Mesothelial cell of epicardium (in vitro differentiated cells): ENCODE data around the gene SNX33. TPM values are rescaled to one million over a fixed set of nuclear protein-coding genes. Genes with fewer than 3 reads are reported as not detected.
A peak's percentile ranks its signal among the peaks of the same experiment; 100 is the strongest.
"Not testable (repeated sequence)": the region's sequence is repeated elsewhere in the genome, so short reads cannot be mapped to it uniquely, and the experiment has no call there.

Source experiments
- DNase-seq, 2 experiments: peaks; one replicate each; pipeline ENCODE4 v3.0.0; 2021; ENCODE audit warnings: low spot score in 2 of 2; ENCODE audit not compliant: unreplicated experiment in 2 of 2
- H3K27ac Mint-ChIP-seq: 2 replicates; pipeline ENCODE4 v1.8.0; 2021; ENCODE audit warnings: mixed read lengths
- H3K27me3 Mint-ChIP-seq: 2 replicates; pipeline ENCODE4 v1.8.0; 2021; ENCODE audit warnings: low read depth, mixed read lengths
- H3K36me3 Mint-ChIP-seq: 2 replicates; pipeline ENCODE4 v1.8.0; 2021; ENCODE audit warnings: mixed read lengths
- H3K4me1 Mint-ChIP-seq: 2 replicates; pipeline ENCODE4 v1.8.0; 2021; ENCODE audit warnings: mixed read lengths
- H3K4me3 Mint-ChIP-seq: 2 replicates; pipeline ENCODE4 v1.8.0; 2021; ENCODE audit warnings: mild to moderate bottlenecking, moderate library complexity, mixed read lengths
- H3K9me3 Mint-ChIP-seq: 2 replicates; pipeline ENCODE4 v1.8.0; 2021; ENCODE audit warnings: mixed read lengths
- total RNA-seq: library from RNA; stranded (reverse); gene quantifications from 3 replicates; pipeline ENCODE4 v1.2.1, GENCODE V29; 2021
- TF ChIP-seq, protein P1 (sequence below): fragments of 200-600 bp; sonication (generic); IDR thresholded peaks from one replicate; pipeline ENCODE4 v1.5.0; 2021; ENCODE audit warnings: antibody characterized with exemption; ENCODE audit not compliant: unreplicated experiment

SNX33 gene
- total RNA-seq, 1 donor from 2014 or later, result 22.8 TPM

DNA sequence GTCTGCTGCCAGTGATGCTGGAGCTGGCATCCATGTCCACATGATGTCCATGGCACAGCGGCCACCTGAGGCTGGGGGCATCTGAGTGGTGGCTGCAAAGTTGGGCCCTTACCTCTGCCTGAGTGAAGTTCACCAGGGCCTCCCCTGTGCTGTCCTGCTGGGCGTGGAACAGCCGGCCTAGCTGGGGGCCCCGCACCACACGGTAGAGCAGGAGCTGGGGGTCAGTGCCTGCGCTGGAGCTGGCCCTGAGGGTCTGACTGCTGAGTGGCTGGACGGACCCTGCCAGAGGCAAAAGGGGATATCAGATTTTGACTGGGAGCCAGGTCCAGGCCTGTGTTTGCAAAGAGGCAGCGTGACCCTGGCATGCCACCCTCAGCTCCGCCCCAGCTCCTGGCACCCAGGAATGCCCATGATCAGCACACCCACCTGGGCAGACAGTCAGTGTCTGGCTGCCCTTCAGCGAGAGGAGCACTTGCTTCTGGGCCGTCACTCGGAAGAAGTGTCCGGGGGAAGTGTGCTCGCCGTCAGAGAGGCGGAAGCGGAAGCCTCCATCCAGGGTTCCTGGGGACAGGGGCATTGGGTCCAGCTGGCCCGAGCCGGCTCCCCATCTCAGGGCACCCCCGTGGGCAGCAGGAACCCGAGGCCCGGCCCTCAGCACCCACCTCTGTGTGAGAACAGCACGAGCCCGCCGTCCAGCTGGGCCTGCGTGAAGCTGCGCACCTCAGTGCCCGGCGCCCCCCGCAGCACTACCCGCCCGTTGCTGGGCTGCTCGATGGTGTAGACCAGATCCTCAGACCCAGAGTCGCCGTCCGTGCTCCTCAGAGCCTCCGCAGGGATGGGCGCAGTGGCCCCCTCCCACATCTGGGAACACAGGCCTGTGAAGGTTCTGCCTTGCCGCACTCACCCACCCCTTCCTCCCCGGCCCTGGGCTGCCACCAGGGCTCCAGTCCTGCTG lies 34.7 kb downstream of the SNX33 start:
- TF ChIP-seq, protein P1, sequence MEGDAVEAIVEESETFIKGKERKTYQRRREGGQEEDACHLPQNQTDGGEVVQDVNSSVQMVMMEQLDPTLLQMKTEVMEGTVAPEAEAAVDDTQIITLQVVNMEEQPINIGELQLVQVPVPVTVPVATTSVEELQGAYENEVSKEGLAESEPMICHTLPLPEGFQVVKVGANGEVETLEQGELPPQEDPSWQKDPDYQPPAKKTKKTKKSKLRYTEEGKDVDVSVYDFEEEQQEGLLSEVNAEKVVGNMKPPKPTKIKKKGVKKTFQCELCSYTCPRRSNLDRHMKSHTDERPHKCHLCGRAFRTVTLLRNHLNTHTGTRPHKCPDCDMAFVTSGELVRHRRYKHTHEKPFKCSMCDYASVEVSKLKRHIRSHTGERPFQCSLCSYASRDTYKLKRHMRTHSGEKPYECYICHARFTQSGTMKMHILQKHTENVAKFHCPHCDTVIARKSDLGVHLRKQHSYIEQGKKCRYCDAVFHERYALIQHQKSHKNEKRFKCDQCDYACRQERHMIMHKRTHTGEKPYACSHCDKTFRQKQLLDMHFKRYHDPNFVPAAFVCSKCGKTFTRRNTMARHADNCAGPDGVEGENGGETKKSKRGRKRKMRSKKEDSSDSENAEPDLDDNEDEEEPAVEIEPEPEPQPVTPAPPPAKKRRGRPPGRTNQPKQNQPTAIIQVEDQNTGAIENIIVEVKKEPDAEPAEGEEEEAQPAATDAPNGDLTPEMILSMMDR, result no peak
- DNase-seq, result no peak
- Mint-ChIP-seq H3K27ac (no peak overlapping the region), H3K4me3 (no peak overlapping the region), H3K9me3 (no peaks in the 10 kb centered on the region), H3K36me3 (no peaks in the 10 kb centered on the region), H3K27me3 (no peaks in the 10 kb centered on the region), H3K4me1 (no peaks in the 10 kb centered on the region)

DNA sequence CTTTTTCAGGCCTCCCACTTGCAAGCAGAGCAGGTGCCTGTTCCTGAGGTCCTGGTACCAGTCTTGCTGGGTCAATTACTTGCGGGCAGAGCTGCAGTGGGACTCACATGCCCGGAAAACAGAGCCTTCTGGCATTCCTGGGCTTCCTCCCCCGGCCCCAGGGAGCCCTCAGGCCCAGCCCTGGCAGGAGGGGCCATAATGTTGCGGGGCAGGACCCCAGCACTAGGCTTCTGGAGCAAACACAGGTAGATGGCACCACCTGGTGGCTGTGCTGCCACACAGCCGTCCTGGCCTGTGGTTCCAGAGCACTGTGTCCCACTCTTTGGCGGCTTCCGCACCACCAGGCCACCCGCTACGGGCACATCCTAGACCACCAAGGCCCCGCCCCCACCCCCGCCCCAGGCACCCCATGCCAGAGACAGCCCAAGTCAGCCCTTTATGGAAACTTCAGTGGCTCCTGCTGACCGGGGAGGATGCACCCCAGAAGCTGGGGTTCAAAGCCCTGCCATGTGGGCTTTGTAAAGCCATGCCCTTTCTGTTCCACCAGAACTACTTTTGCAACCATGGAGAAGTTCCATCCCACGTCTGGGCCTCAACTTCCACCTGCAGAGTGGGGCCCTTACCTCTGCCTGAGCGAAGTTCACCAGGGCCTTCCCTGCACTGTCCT lies 36.1 kb downstream of the SNX33 start:
- DNase-seq, result peak; percentile 51 to 83
- not testable (repeated sequence) for H3K4me1 Mint-ChIP-seq, H3K27ac Mint-ChIP-seq, H3K4me3 Mint-ChIP-seq, H3K9me3 Mint-ChIP-seq, H3K27me3 Mint-ChIP-seq, H3K36me3 Mint-ChIP-seq
- TF ChIP-seq, protein P1, result peak; percentile 79

DNA sequence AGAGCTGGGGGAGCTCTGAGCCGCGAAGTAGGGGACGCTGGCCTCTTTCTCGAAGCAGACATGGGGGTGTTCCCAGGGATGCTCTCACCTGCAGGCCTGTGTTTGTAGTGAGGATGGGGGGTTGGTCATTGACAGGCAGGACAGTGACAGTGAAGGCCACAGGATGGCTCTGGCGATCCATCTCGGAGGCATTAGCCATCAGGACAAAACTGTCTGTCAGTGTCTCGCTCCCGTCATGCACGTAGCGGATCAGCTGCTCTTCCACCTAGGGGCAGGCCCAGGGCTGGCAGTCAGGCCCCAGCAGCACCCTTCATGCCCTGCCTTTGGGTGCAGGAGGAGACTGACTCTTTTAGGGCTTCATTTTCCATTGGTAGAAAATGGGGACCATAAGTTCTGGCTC lies 36.9 kb downstream of the SNX33 start:
- Mint-ChIP-seq H3K36me3 (no peaks in the 10 kb centered on the region), H3K27me3 (no peaks in the 10 kb centered on the region), H3K4me1 (no peaks in the 10 kb centered on the region), H3K4me3 (no peak overlapping the region), H3K9me3 (no peaks in the 10 kb centered on the region), H3K27ac (no peak overlapping the region)
- no peak for DNase-seq
- TF ChIP-seq, protein P1, result no peak

DNA sequence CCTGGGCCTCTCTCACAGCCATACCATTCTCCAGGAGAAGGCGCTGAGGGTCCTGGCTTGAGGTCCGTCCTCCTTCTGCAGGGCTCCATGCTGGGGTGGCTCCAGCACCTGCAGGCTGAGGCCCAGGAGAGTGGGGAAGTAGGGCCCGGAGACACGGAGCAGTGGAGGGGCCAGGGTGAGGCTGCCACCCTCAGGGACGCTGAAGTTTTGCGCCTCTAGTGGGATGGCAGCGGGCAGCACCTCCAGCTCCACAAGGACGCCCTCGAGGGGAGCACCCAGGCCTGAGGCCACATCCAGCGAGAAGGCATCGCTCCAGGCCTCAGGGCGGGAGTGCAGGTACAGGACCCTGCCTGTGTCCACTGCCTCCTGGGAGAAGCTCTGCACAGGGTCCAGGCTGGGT lies 37.5 kb downstream of the SNX33 start:
- no peak overlapping the region for H3K4me3 Mint-ChIP-seq
- no peaks in the 10 kb centered on the region for H3K27me3 Mint-ChIP-seq
- H3K27ac Mint-ChIP-seq, result no peak overlapping the region

DNA sequence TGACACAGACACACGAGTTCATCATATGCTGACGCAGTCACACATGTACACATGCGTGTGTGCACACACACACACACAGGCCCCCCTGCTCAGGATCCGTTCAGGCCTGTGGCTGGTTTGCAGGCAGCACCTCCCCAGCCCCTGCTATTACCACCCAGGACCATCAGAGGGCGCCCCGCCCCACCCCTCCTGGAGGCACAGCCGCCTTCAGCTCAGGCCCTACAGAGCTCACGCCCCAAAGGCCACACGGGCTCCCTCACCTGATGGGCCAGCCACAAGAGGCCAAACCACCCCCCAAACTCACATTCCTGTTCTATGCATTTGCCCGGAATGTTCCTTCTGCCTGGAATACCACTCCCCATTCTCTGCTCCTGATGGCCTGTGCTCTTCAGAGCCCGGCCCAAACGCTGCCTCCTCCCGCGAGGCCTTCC lies 38.5 kb downstream of the SNX33 start:
- not testable (repeated sequence) for H3K4me3 Mint-ChIP-seq, H3K4me1 Mint-ChIP-seq, H3K27me3 Mint-ChIP-seq, H3K27ac Mint-ChIP-seq, H3K36me3 Mint-ChIP-seq, H3K9me3 Mint-ChIP-seq
- TF ChIP-seq, protein P1, result peak; percentile 74
- DNase-seq, result peak; percentile 54 to 93

More for the DNA sequence above, 37.5 kb downstream of the SNX33 start:
- TF ChIP-seq, protein P1, result no peak
- no peaks in the 10 kb centered on the region for H3K4me1 Mint-ChIP-seq
- no peak for DNase-seq
- no peaks in the 10 kb centered on the region for H3K9me3 Mint-ChIP-seq
- no peaks in the 10 kb centered on the region for H3K36me3 Mint-ChIP-seq
